BJ (cell line): Measurements from ENCODE around the gene ZNF791. TPM values are rescaled to one million over a fixed set of nuclear protein-coding genes. Genes with fewer than 3 reads are reported as not detected.

Experiments used
- CTCF ChIA-PET: fragments of 350-600 bp; formaldehyde crosslinking; extraction: SDS; loops from one replicate; lab custom pipeline; 2021; ENCODE audit warnings: antibody characterized with exemption, inconsistent platforms; lab: Yijun Ruan, JAX
- POLR2A ChIA-PET: fragments of 300-600 bp; sonication (Branson Sonifier 250); formaldehyde crosslinking; extraction: SDS; loops from one replicate; lab custom pipeline; 2021; ENCODE audit warnings: antibody characterized with exemption; lab: Charles Lee
- DNase-seq: peaks from one replicate; pipeline ENCODE4 v3.0.0-alpha.2; 2011; ENCODE audit warnings: low read depth
- H3K27me3 ChIP-seq: 2 replicates; pipeline ENCODE4 v1.6.0; 2011; ENCODE audit warnings: low read length; ENCODE audit not compliant: control insufficient read depth, insufficient read depth
- H3K36me3 ChIP-seq: 2 replicates; pipeline ENCODE4 v1.5.1; 2011; ENCODE audit warnings: low read length; ENCODE audit not compliant: control insufficient read depth, insufficient read depth
- H3K4me3 ChIP-seq: 2 replicates; pipeline ENCODE4 v1.5.1; 2011; ENCODE audit warnings: low read depth, mild to moderate bottlenecking, control low read depth, low read length
- polyA plus RNA-seq: library from polyadenylated mRNA; depleted of rRNA; stranded (reverse); fragments of >200 nt; gene quantifications from 2 replicates; pipeline ENCODE4 v1.2.3, GENCODE V29; 2011
- TF ChIP-seq, protein P1 (sequence below): IDR thresholded peaks from 2 replicates; pipeline ENCODE4 v1.5.1; 2011; ENCODE audit warnings: low read depth, mild to moderate bottlenecking, control low read depth, inconsistent platforms, low read length, moderate library complexity; ENCODE audit not compliant: insufficient read depth

The ZNF791 gene
- polyA plus RNA-seq, 1 experiment = 7.7 TPM

DNA sequence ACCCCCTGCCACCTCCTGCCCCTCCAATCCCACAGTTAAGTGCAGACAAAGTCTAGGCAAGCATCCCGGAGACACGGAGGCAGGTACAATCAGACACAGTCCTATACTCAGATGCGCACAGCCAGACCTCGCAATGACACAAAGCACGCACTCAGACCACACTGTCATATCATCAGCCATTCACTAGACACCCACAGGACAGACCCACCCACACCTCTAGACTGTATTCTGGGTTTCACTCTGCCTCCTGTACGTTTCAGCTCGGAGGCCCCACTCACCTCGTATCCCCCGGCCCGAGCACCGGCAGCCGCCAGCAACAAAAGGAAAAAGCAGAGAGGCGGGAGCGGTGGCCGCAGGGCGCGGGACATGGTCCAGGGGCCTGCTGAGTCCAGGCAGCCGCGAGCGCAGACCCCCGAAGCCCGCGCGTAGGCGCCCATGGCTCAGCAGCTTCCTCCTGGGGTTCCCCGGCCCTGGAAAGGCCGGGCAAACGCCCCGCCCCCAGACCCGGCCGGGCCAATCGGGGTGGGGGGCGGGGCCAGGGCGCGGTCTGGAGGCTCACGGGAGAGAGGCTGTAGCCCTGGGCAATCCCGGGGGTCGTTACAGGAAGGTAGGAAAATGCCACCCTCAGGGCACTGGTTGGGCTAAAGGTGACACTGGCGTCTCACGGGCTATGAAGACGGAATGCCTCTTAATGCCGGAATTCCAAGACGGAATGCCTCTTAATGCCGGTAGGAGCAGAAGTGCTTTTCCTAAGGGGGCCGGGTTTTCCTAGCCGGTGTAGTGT lies 55.7 kb downstream of the ZNF791 start, which contains the start of the genes MAN2B1 and WDR83:
Gene MAN2B1, minus strand, starts transcription at position 478 of the 784 bp plus-strand sequence. Its CDS starts 41 bp downstream, at position 437.
Gene WDR83, plus strand, starts transcription at position 543 of the 784 bp plus-strand sequence. CDS start 2,984 bp downstream, outside the sequence.
- H3K4me3 ChIP-seq = peak within 1 kb of the TSS; percentile 71
- ChIA-PET POLR2A (no interaction called here), CTCF (interaction anchor here (1.0 to 1.3 kb wide), 4 partner anchors 9 to 103 kb away, joined by 3 to 5 read pairs (median 4); no protein-coding TSS in a partner anchor)
- H3K36me3 ChIP-seq = peaks cover 11% of the 10 kb centered on the region
- no peak for DNase-seq
- no peaks in the 10 kb centered on the region for H3K27me3 ChIP-seq
- TF ChIP-seq, protein P1, sequence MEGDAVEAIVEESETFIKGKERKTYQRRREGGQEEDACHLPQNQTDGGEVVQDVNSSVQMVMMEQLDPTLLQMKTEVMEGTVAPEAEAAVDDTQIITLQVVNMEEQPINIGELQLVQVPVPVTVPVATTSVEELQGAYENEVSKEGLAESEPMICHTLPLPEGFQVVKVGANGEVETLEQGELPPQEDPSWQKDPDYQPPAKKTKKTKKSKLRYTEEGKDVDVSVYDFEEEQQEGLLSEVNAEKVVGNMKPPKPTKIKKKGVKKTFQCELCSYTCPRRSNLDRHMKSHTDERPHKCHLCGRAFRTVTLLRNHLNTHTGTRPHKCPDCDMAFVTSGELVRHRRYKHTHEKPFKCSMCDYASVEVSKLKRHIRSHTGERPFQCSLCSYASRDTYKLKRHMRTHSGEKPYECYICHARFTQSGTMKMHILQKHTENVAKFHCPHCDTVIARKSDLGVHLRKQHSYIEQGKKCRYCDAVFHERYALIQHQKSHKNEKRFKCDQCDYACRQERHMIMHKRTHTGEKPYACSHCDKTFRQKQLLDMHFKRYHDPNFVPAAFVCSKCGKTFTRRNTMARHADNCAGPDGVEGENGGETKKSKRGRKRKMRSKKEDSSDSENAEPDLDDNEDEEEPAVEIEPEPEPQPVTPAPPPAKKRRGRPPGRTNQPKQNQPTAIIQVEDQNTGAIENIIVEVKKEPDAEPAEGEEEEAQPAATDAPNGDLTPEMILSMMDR = no peak

DNA sequence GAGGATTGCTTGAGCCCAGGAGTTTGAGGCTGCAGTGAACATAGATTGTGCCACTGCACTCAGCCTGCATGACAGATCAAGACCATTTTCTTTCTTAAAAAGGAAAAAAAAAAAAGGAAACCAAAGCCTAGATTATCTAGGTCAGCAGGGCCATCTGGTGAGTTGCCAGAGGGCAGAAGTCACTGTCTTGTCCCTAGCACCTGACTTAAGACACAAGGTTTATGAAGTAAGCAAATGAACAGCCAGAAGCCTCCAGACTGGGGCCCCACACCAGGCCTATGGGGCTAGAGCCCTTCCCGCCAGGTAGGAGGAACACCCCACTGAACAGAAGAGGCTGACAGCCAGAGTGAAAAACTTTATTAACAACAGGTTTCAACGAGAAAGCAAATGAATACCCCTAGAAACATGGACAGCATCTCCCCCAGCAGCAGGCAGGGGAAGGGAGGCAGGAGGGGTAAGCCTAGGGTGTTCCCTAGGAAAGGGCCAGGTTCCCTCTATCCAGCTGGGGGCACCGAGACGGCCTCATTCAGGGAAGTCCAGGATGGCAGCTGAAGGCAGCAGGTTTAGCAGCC lies 57.1 kb downstream of the ZNF791 start:
- DNase-seq = no peak
- TF ChIP-seq, protein P1 = no peak
- no peaks in the 10 kb centered on the region for H3K27me3 ChIP-seq
- POLR2A ChIA-PET = no interaction called here
- H3K36me3 ChIP-seq = peaks cover 12% of the 10 kb centered on the region
- H3K4me3 ChIP-seq = no peak overlapping the region; the same call in 1 of the 2 replicates
- CTCF ChIA-PET = interaction anchor here (1.0 to 2.4 kb wide), 5 partner anchors 9 to 104 kb away, joined by 3 to 13 read pairs (median 3); no protein-coding TSS in a partner anchor

DNA sequence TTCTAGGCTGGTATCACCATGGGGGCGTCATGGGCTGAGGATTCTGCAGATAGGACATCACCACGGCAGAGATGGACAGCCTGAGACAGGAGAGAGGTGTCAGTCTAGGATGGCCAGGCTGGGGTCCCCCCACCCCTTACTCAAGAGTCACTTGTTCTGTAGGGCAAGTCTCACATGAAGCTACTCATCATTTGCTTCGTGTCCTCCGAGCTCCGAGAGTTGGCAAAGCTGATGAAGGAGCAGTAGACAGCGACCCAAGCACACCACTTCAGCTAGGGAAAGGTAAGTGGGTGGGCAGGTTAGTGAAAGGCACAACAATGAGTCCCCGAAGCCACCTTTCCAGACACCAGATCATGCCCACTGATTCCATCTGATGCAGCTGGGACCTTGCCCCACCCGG lies 57.6 kb downstream of the ZNF791 start:
- CTCF ChIA-PET = interaction anchor here (1.0 to 2.4 kb wide), 4 partner anchors 8 to 104 kb away, joined by 3 to 13 read pairs (median 3); no protein-coding TSS in a partner anchor
- TF ChIP-seq, protein P1 = no peak
- no peaks in the 10 kb centered on the region for H3K27me3 ChIP-seq
- H3K36me3 ChIP-seq = peaks cover 13% of the 10 kb centered on the region
- DNase-seq = no peak
- H3K4me3 ChIP-seq = peak overlapping the region; percentile 82
- POLR2A ChIA-PET = interaction anchor here (0.5 kb wide), 1 partner anchor 23 kb away, joined by 3 read pairs; no protein-coding TSS in a partner anchor

DNA sequence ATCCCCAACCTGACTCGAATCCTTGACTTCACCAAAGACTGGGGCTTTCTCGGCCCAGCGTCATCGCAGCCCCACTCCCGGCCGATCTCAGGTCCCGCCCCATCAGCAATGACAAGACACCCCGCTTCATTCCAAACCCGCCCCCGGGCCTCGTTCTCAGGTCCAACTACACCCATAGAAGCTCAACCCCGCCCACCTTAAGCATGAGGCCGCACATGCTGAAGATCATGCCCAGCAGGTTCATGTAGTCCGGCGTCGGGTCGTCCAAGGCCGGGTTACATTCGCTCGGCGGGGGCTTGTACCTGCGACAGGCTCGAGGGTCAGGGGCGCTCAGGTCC lies 58.2 kb downstream of the ZNF791 start:
- Histone ChIP-seq H3K27me3 (no peaks in the 10 kb centered on the region), H3K36me3 (peaks cover 12% of the 10 kb centered on the region), H3K4me3 (peak overlapping the region; percentile 82)
- TF ChIP-seq, protein P1 = no peak
- peak; percentile 7 for DNase-seq
- CTCF ChIA-PET = interaction anchor here (1.0 to 2.4 kb wide), 4 partner anchors 8 to 105 kb away, joined by 3 to 13 read pairs (median 3); no protein-coding TSS in a partner anchor
- POLR2A ChIA-PET = interaction anchor here (0.5 kb wide), 1 partner anchor 24 kb away, joined by 3 read pairs; no protein-coding TSS in a partner anchor
